ENCODE data around the gene ZNF778. TPM values are rescaled to one million over a fixed set of nuclear protein-coding genes. Genes with fewer than 3 reads are reported as not detected.
A peak's percentile ranks its signal among the peaks of the same experiment; 100 is the strongest.

The ZNF778 gene
- total and polyA plus RNA-seq, 2 of the 13 experiments (the other 11 are each of a cell fraction or from before 2014, with no cell fraction given): 3.8 to 7.2 TPM

DNA sequence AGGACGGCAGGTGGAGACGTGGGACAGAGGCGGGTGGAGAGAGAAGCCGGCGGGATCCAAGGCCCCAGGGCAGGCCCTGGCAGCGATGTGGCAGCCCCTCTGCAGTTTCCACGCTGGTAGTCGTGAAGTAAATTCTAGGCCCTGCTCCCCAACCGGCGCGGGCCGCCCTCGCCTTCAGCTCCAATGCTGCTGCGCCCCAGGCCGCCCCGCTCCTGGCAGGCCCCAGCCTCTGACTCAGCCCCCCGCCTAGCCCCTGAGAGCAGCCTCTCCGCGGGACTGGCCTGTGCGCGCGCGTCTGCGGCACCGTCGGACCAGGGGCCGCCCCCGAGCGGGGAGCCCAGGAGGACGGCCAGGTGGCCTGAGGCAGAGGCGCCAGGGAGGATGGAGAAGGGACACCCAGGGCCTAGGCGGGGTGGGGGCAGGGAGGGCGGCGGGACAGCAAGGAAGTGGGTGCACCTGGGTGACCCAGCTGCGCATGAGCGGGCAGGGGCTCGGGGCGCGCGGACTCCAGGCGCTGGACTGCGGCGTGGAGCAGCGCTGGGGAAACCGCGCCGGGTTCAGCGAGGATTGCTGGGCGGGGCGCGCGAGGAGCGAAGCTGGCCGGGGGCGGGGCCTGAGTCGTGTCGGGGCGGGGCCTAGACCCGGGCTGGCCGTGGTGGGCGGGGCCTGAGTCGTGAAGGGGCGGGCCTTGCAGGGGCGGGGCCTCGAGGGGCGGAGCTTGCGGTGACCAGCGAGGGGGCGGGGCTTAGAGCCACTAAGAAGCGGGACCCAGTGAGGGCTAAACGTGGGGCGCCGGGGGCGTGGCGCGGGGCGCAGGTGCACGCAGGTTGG lies 29.6 kb downstream of the ZNF778 start (continued):
- TF ChIP-seq IRX3 (CRISPR knock-in tag; IDR thresholded peaks at IDR 0.05; ENCODE audit: borderline replicate concordance, low read depth) (peak; percentile 78; the same call in 1 of the 2 replicates), FOSL1 (CRISPR knock-in tag; IDR thresholded peaks at IDR 0.05; ENCODE audit: borderline replicate concordance) (no peak), PHB2 (IDR thresholded peaks at IDR 0.05; ENCODE audit: partially characterized antibody) (no peak), HNRNPH1 (optimal IDR thresholded peaks at IDR 0.05; ENCODE audit: low read depth, low read length) (no peak), SOX6 (IDR thresholded peaks at IDR 0.05) (no peak), SOX6 (CRISPR knock-in tag; IDR thresholded peaks at IDR 0.05) (peak; percentile 21; the same call in 1 of the 2 replicates), PPARG (CRISPR knock-in tag; conservative IDR thresholded peaks at IDR 0.05) (no peak), ELF1 (CRISPR knock-in tag; IDR thresholded peaks at IDR 0.05) (0 out of 2 replicates have a peak, but pooled peaks have one; percentile 15), SRSF1 (optimal IDR thresholded peaks at IDR 0.05; ENCODE audit: low read depth, low read length) (peak; percentile 30), NR1H2 (CRISPR knock-in tag; IDR thresholded peaks at IDR 0.05; ENCODE audit: borderline replicate concordance, low read depth) (no peak; the same call in 1 of the 2 replicates), POLR2AphosphoS5 (IDR thresholded peaks at IDR 0.05; ENCODE audit: low read depth, low read length) (peak; percentile 61), SYNCRIP (IDR thresholded peaks at IDR 0.05; ENCODE audit: insufficient read depth, low read depth, low read length) (no peak), SP1 (IDR thresholded peaks at IDR 0.05) (no peak), SP1 (CRISPR knock-in tag; IDR thresholded peaks at IDR 0.05) (peak; percentile 74), MBNL3 (CRISPR knock-in tag; conservative IDR thresholded peaks at IDR 0.05) (no peak), REPIN1 (CRISPR knock-in tag; IDR thresholded peaks at IDR 0.05; ENCODE audit: borderline replicate concordance, low read depth) (no peak; the same call in 1 of the 2 replicates), HOXA7 (CRISPR knock-in tag; IDR thresholded peaks at IDR 0.05) (no peak), ZNF431 (CRISPR knock-in tag; IDR thresholded peaks at IDR 0.05; ENCODE audit: borderline replicate concordance, low read depth) (0 out of 2 replicates have a peak, but pooled peaks have one; percentile 55), ERF (CRISPR knock-in tag; IDR thresholded peaks at IDR 0.05) (peak; percentile 24; the same call in 1 of the 2 replicates)
- TF ChIP-seq, protein P1, sequence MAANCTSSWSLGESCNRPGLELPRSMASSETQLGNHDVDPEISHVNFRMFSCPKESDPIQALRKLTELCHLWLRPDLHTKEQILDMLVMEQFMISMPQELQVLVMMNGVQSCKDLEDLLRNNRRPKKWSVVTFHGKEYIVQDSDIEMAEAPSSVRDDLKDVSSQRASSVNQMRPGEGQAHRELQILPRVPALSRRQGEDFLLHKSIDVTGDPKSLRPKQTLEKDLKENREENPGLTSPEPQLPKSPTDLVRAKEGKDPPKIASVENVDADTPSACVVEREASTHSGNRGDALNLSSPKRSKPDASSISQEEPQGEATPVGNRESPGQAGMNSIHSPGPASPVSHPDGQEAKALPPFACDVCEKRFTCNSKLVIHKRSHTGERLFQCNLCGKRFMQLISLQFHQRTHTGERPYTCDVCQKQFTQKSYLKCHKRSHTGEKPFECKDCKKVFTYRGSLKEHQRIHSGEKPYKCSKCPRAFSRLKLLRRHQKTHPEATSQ (CRISPR knock-in tag; IDR thresholded peaks at IDR 0.05; ENCODE audit: borderline replicate concordance): no peak
- TF ChIP-seq, protein P2, sequence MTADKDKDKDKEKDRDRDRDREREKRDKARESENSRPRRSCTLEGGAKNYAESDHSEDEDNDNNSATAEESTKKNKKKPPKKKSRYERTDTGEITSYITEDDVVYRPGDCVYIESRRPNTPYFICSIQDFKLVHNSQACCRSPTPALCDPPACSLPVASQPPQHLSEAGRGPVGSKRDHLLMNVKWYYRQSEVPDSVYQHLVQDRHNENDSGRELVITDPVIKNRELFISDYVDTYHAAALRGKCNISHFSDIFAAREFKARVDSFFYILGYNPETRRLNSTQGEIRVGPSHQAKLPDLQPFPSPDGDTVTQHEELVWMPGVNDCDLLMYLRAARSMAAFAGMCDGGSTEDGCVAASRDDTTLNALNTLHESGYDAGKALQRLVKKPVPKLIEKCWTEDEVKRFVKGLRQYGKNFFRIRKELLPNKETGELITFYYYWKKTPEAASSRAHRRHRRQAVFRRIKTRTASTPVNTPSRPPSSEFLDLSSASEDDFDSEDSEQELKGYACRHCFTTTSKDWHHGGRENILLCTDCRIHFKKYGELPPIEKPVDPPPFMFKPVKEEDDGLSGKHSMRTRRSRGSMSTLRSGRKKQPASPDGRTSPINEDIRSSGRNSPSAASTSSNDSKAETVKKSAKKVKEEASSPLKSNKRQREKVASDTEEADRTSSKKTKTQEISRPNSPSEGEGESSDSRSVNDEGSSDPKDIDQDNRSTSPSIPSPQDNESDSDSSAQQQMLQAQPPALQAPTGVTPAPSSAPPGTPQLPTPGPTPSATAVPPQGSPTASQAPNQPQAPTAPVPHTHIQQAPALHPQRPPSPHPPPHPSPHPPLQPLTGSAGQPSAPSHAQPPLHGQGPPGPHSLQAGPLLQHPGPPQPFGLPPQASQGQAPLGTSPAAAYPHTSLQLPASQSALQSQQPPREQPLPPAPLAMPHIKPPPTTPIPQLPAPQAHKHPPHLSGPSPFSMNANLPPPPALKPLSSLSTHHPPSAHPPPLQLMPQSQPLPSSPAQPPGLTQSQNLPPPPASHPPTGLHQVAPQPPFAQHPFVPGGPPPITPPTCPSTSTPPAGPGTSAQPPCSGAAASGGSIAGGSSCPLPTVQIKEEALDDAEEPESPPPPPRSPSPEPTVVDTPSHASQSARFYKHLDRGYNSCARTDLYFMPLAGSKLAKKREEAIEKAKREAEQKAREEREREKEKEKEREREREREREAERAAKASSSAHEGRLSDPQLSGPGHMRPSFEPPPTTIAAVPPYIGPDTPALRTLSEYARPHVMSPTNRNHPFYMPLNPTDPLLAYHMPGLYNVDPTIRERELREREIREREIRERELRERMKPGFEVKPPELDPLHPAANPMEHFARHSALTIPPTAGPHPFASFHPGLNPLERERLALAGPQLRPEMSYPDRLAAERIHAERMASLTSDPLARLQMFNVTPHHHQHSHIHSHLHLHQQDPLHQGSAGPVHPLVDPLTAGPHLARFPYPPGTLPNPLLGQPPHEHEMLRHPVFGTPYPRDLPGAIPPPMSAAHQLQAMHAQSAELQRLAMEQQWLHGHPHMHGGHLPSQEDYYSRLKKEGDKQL (CRISPR knock-in tag; IDR thresholded peaks at IDR 0.05; ENCODE audit: low read depth): no peak
- TF ChIP-seq, protein P3, sequence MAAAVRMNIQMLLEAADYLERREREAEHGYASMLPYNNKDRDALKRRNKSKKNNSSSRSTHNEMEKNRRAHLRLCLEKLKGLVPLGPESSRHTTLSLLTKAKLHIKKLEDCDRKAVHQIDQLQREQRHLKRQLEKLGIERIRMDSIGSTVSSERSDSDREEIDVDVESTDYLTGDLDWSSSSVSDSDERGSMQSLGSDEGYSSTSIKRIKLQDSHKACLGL (CRISPR knock-in tag; IDR thresholded peaks at IDR 0.05): peak; percentile 79

Measured in HepG2 (cell line).